Measurements from ENCODE around the gene CARS1.

The CARS1 gene

GRCh38 chr11:3057069-3057963 is at the start of gene CARS1:
Gene CARS1 (minus strand): TSS chr11:3057423. CDS start chr11:3057367, 56 bp downstream.
- DNase-seq = peak; percentile 89
- peak within 1 kb of the TSS; percentile 95 for H3K27ac Mint-ChIP-seq
- H3K4me1 Mint-ChIP-seq = peaks cover 26 to 45% of the 10 kb centered on the region in 2 donors
- H3K4me3 Mint-ChIP-seq = peak within 1 kb of the TSS; percentile 94 to 99
- H3K36me3 Mint-ChIP-seq = peaks cover 12 to 22% of the 10 kb centered on the region in 2 donors
- peak; percentile 98 to 99 for ATAC-seq (replicated peaks)
- H3K9me3 Mint-ChIP-seq = no peaks in the 10 kb centered on the region
- H3K27me3 Mint-ChIP-seq = no peaks in the 10 kb centered on the region

GRCh38 chr11:3105791-3106735 is 48.8 kb upstream of the CARS1 start:
- Mint-ChIP-seq H3K36me3 (no peaks in the 10 kb centered on the region), H3K27me3 (peaks cover 4 to 10% of the 10 kb centered on the region in 2 donors), H3K9me3 (no peaks in the 10 kb centered on the region), H3K27ac (no peak overlapping the region), H3K4me1 (peaks cover 0 to 4% of the 10 kb centered on the region in 2 donors), H3K4me3 (no peak overlapping the region)
- DNase-seq (no peak), ATAC-seq (replicated peaks) (no peak)

DNA sequence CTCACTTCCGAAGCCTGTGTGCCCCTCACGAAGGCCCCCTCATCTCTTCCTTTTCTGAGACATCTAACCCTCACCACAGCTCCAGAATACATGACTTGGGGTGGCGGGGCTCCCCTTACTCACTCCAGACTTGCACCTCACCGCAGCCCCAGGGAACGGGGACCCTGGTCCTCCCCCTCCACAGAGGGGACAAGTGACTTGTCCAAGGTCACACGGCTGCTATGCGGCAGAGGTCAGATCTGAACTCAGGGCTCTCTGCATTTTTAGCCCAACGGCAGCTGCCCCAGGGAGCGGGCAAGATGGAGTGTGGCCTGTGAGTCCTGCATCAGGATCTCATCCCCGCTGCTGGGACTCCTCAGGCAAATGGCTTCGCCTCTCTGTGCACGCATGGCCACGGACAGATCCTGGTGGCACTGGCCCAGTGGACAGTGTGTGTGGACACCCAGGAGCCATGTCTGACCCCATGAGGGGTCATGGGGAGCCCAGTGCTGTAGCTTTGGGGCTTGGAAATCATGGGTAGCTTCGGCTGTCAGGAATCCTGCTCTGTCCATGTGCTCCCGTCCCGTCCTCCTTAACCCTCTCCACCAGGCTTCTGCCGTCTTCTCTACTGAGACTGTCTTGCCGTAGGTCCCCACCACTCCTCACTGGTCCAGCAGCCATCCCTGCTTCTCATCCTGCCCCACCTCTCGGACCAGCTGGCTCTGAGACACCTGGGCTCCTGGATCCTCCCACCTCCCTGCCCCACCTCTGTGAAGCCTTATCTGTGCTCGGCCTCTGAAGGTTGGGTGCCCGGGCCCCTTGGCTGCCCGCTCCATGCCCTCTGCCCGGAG is 48.0 kb upstream of the CARS1 start:
- Mint-ChIP-seq H3K36me3 (no peaks in the 10 kb centered on the region), H3K27ac (no peak overlapping the region), H3K4me3 (no peak overlapping the region), H3K9me3 (no peaks in the 10 kb centered on the region), H3K4me1 (peaks cover 0 to 4% of the 10 kb centered on the region in 2 donors), H3K27me3 (peaks cover 4 to 10% of the 10 kb centered on the region in 2 donors)
- ATAC-seq (replicated peaks) (no peak), DNase-seq (no peak)

DNA sequence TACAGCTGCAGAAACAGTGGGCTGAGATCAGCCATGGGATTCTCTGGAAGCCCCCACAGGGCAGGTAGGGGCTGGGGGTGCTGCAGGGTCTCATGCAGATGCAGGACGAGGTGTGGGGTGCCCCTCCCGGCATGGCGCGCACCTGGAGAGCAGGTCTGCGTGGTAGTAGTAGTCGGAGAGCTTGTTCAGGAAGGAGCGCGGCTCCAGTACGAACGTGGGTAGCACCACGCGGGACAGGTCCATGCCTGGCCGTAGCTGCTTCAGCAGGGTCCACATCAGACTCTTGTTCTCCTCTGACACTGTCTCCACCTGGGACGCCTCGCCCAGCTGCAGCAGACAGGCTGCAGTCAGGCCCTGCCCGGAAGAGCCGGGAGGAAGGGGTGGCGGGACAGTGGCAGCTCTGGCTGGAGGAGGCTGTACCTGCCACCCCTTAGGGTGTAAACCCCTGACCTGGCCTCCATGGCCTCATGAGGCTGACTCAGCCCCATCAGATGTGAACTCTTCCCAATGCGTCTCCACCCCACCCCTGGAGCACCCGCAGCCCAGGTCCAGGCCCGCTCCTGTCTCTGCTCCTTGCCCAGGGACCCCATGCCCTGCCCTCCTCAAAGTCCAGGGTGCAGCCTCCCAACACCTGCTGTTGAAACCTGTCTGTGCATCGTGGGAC is 47.0 kb upstream of the CARS1 start:
- Mint-ChIP-seq H3K4me1 (peaks cover 0 to 4% of the 10 kb centered on the region in 2 donors), H3K36me3 (no peaks in the 10 kb centered on the region), H3K4me3 (no peak overlapping the region), H3K9me3 (no peaks in the 10 kb centered on the region), H3K27ac (no peak overlapping the region), H3K27me3 (peaks cover 4 to 10% of the 10 kb centered on the region in 2 donors)
- no peak for ATAC-seq (replicated peaks)
- no peak for DNase-seq

GRCh38 chr11:3103076-3103475 is 45.9 kb upstream of the CARS1 start:
- H3K4me3 Mint-ChIP-seq = no peak overlapping the region
- H3K36me3 Mint-ChIP-seq = no peaks in the 10 kb centered on the region
- peaks cover 0 to 4% of the 10 kb centered on the region in 2 donors for H3K4me1 Mint-ChIP-seq
- no peak for DNase-seq
- no peak for ATAC-seq (replicated peaks)
- H3K27ac Mint-ChIP-seq = no peak overlapping the region
- H3K9me3 Mint-ChIP-seq = no peaks in the 10 kb centered on the region
- H3K27me3 Mint-ChIP-seq = peaks cover 4 to 10% of the 10 kb centered on the region in 2 donors

DNA sequence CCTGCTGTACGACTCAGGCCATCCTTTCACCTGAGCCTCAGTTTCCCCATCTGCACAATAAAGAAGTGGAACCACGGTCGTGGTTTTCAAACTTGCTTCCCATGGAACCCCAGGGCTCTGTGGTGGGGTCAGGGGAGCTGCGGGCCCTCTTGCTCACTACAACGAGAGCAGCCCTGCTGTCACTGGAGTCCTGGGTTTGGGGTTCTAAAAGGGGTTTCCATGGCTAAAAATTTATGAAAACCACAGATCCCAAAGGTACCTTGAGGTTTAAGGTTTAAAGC is 45.4 kb upstream of the CARS1 start:
- Mint-ChIP-seq H3K36me3 (no peaks in the 10 kb centered on the region), H3K27me3 (peaks cover 2 to 10% of the 10 kb centered on the region in 2 donors), H3K9me3 (no peaks in the 10 kb centered on the region), H3K27ac (no peak overlapping the region), H3K4me3 (no peak overlapping the region), H3K4me1 (peaks cover 0 to 4% of the 10 kb centered on the region in 2 donors)
- DNase-seq (no peak), ATAC-seq (replicated peaks) (no peak)

- ATAC-seq (replicated peaks) = no peak
- Mint-ChIP-seq H3K36me3 (no peaks in the 10 kb centered on the region), H3K9me3 (no peaks in the 10 kb centered on the region), H3K27ac (no peak overlapping the region), H3K4me1 (peaks cover 0 to 4% of the 10 kb centered on the region in 2 donors), H3K27me3 (peaks cover 0 to 5% of the 10 kb centered on the region in 2 donors), H3K4me3 (no peak overlapping the region)
- DNase-seq = no peak
These were observed 44.9 kb upstream of the CARS1 start for GRCh38 chr11:3101921-3102640.

DNA sequence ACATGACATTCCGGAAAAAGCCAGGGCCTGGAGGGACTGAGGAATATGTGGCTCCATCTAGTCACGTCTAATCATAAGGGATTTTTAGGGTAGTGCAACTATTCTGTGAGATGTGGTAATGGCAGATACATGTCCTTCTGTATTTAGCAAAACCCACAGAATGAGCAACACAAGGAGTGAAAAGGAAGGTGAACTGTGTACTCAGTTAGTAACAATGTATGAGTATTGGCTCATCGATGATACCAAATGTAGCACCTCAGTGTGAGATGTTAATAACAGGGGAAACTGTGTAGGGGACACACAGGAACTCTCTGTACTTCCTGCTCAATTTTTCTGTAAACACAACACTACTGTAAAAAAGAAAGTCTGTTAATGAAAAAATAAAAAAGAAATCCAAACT is 42.0 kb upstream of the CARS1 start:
- Mint-ChIP-seq H3K27me3 (peaks cover 5 to 6% of the 10 kb centered on the region in 2 donors), H3K36me3 (no peaks in the 10 kb centered on the region), H3K27ac (no peak overlapping the region), H3K4me3 (no peak overlapping the region), H3K4me1 (peaks cover 0 to 4% of the 10 kb centered on the region in 2 donors), H3K9me3 (no peaks in the 10 kb centered on the region)
- ATAC-seq (replicated peaks) (no peak), DNase-seq (no peak)

GRCh38 chr11:3096909-3097530 is 39.8 kb upstream of the CARS1 start:
- DNase-seq (no peak), ATAC-seq (replicated peaks) (no peak)
- Mint-ChIP-seq H3K9me3 (no peaks in the 10 kb centered on the region), H3K27me3 (peaks cover 11 to 15% of the 10 kb centered on the region in 2 donors), H3K27ac (no peak overlapping the region), H3K4me3 (no peak overlapping the region), H3K36me3 (no peaks in the 10 kb centered on the region), H3K4me1 (peaks cover 1 to 5% of the 10 kb centered on the region in 2 donors)

GRCh38 chr11:3095712-3096361 is 38.6 kb upstream of the CARS1 start:
- Mint-ChIP-seq H3K9me3 (no peaks in the 10 kb centered on the region), H3K27me3 (peaks cover 18% of the 10 kb centered on the region in 2 donors), H3K4me1 (peaks cover 4 to 13% of the 10 kb centered on the region in 2 donors), H3K4me3 (no peak overlapping the region), H3K27ac (no peak overlapping the region), H3K36me3 (no peaks in the 10 kb centered on the region)
- DNase-seq (no peak), ATAC-seq (replicated peaks) (no peak)

- DNase-seq = no peak
- Mint-ChIP-seq H3K27ac (no peak overlapping the region), H3K4me1 (peaks cover 4 to 13% of the 10 kb centered on the region in 2 donors), H3K9me3 (no peaks in the 10 kb centered on the region), H3K36me3 (no peaks in the 10 kb centered on the region), H3K4me3 (no peak overlapping the region), H3K27me3 (peaks cover 18% of the 10 kb centered on the region in 2 donors)
- ATAC-seq (replicated peaks) = no peak
These were observed 37.1 kb upstream of the CARS1 start for GRCh38 chr11:3094223-3094824.
